HL-60 (cell line): ENCODE results near the gene NR2C1.

Experiments
- GABPA ChIP-seq: IDR thresholded peaks from 2 replicates; pipeline ENCODE4 v1.6.1; 2012; ENCODE audit warnings: low read depth
- POLR2AphosphoS5 ChIP-seq: IDR thresholded peaks from 2 replicates; pipeline ENCODE4 v1.6.1; 2012; ENCODE audit warnings: low read depth
- REST ChIP-seq: IDR thresholded peaks from 2 replicates; pipeline ENCODE4 v1.6.1; 2012; ENCODE audit warnings: low read depth; ENCODE audit not compliant: insufficient replicate concordance
- SPI1 ChIP-seq: IDR thresholded peaks from 2 replicates; pipeline ENCODE4 v1.6.1; 2012; ENCODE audit warnings: low read depth, mild to moderate bottlenecking, borderline replicate concordance
- TF ChIP-seq, protein P1 (sequence below): IDR thresholded peaks from one replicate; pipeline ENCODE4 v1.5.1; 2011; ENCODE audit warnings: low read length, control low read depth, inconsistent platforms; ENCODE audit not compliant: insufficient read depth

DNA sequence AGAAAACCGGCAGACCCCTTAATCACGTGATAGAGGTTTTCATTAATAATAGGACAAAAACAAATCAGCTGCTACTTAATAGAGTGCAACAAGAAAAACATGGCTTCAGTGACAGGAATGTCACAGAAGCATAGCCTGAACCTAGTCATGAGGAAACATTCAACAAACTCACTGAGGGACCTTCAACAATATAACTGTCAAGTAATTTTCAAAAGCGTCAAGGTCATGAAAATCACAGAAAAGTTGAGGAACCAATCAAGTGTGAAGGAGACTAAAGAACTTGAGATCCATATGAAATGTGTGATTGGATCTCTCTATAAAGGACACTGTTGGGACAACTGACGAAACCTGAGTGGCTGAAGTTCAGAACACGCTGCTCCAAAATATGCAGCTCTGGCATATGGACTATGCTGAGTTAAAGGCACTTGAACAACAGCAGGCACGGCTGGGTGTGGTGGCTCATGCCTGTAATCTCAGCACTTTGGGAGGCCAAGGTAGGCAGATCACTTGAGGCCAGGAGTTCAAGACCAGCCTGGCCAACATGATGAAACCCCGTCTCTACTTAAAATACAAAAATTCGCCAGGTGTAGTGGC, 86.2 kb downstream of the NR2C1 start:
- TF ChIP-seq POLR2AphosphoS5 (no peak), GABPA (no peak), SPI1 (no peak), REST (no peak)
- TF ChIP-seq, protein P1, sequence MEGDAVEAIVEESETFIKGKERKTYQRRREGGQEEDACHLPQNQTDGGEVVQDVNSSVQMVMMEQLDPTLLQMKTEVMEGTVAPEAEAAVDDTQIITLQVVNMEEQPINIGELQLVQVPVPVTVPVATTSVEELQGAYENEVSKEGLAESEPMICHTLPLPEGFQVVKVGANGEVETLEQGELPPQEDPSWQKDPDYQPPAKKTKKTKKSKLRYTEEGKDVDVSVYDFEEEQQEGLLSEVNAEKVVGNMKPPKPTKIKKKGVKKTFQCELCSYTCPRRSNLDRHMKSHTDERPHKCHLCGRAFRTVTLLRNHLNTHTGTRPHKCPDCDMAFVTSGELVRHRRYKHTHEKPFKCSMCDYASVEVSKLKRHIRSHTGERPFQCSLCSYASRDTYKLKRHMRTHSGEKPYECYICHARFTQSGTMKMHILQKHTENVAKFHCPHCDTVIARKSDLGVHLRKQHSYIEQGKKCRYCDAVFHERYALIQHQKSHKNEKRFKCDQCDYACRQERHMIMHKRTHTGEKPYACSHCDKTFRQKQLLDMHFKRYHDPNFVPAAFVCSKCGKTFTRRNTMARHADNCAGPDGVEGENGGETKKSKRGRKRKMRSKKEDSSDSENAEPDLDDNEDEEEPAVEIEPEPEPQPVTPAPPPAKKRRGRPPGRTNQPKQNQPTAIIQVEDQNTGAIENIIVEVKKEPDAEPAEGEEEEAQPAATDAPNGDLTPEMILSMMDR, result no peak
